ENCODE measurements around the gene THEM4.

GRCh38 chr1:151909167-151910149, at the start of gene THEM4:
- TF ChIP-seq EZH2 (IDR thresholded peaks at IDR 0.05; ENCODE audit: borderline replicate concordance) (no peak), EZH2phosphoT487 (IDR thresholded peaks at IDR 0.05; ENCODE audit: low read depth, severe bottlenecking, unreplicated experiment) (no peak)
- TF ChIP-seq, protein P1, sequence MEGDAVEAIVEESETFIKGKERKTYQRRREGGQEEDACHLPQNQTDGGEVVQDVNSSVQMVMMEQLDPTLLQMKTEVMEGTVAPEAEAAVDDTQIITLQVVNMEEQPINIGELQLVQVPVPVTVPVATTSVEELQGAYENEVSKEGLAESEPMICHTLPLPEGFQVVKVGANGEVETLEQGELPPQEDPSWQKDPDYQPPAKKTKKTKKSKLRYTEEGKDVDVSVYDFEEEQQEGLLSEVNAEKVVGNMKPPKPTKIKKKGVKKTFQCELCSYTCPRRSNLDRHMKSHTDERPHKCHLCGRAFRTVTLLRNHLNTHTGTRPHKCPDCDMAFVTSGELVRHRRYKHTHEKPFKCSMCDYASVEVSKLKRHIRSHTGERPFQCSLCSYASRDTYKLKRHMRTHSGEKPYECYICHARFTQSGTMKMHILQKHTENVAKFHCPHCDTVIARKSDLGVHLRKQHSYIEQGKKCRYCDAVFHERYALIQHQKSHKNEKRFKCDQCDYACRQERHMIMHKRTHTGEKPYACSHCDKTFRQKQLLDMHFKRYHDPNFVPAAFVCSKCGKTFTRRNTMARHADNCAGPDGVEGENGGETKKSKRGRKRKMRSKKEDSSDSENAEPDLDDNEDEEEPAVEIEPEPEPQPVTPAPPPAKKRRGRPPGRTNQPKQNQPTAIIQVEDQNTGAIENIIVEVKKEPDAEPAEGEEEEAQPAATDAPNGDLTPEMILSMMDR (IDR thresholded peaks at IDR 0.05; ENCODE audit: poor library complexity), result peak; percentile 15

All from hepatocyte (in vitro differentiated cells).